Cardiac fibroblast (primary cell): ENCODE measurements around the gene FANCD2.

ENCODE experiments used
- DNase-seq, 2 donors: peaks; one replicate each; pipeline versions ENCODE4 v3.0.0 to v3.0.0-alpha.2; 2010; ENCODE audit warnings: low read depth in 2 of 2
- H3K4me3 ChIP-seq, 2 donors: replicated peaks in 1 of 2; 1 replicate in 1 of 2; 2 replicates in 1 of 2; pipeline ENCODE4 v1.5.1; 2011; ENCODE audit warnings: low read depth in 2 of 2, low read length in 2 of 2, mild to moderate bottlenecking in 2 of 2, moderate library complexity in 1 of 2
- CTCF ChIP-seq: IDR thresholded peaks from one replicate; pipeline ENCODE4 v1.5.1; 2011; ENCODE audit warnings: low read depth, mild to moderate bottlenecking, low read length, inconsistent platforms

Gene FANCD2

GRCh38 chr3:10149226-10149625 lies 123.0 kb downstream of the FANCD2 start:
- no peak overlapping the region for H3K4me3 ChIP-seq
- TF ChIP-seq CTCF = no peak
- no peak for DNase-seq

GRCh38 chr3:10150987-10151386 lies 124.8 kb downstream of the FANCD2 start:
- TF ChIP-seq CTCF = no peak
- no peak for DNase-seq
- no peak overlapping the region for H3K4me3 ChIP-seq
